Central memory CD4-positive, alpha-beta T cell (primary cell): ENCODE data around the gene YAF2.
"Not testable (repeated sequence)": the region's sequence is repeated elsewhere in the genome, so short reads cannot be mapped to it uniquely, and the experiment has no call there.

Source experiments
- DNase-seq: peaks from one replicate; pipeline ENCODE4 v3.0.0; 2022

Gene YAF2

DNA sequence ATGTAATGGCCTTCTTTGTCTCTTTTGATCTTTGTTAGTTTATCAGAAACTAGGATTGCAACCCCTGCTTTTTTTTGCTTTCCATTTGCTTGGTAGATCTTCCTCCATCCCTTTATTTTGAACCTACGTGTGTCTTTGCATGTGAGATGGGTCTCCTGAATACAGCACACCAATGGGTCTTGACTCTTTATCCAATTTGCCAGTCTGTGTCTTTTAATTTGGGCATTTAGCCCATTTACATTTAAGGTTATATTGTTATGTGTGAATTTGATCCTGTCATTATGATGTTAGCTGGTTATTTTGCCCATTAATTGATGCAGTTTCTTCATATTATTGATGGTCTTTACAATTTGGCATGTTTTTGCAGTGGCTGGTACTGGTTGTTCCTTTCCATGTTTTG is 14.6 kb upstream of the YAF2 start:
- not testable (repeated sequence) for DNase-seq

GRCh38 chr12:42249033-42249432 is 11.0 kb upstream of the YAF2 start:
- not testable (repeated sequence) for DNase-seq

DNA sequence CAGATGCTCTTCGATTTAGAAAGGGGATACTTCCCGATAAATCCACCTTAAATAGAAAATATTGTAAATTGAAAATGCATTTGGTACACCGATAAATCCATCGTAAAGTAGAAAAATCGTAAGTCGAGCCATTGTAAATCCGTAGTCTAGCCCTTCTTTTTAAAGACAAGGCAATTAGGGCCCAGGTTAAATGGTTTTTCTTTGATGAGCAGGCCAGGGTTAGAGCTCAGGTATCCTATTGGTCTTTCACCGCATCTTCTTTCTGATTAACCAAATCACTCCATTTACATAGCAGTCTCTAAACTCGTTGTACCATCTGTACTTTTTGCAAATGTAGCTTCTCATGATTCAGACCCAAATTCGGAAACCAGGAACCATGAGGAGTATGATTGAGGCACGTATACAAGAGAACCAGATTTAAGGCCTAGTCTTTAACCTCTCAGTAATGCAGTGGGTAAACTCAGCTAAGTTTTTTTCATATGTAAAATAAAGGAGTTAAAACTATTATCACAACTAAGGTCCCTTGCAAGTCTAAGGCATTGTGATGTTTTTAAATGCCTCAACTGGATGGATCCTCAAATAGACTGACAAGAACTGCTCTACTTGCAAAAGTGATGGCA is 2.2 kb upstream of the YAF2 start:
- DNase-seq, result no peak

DNA sequence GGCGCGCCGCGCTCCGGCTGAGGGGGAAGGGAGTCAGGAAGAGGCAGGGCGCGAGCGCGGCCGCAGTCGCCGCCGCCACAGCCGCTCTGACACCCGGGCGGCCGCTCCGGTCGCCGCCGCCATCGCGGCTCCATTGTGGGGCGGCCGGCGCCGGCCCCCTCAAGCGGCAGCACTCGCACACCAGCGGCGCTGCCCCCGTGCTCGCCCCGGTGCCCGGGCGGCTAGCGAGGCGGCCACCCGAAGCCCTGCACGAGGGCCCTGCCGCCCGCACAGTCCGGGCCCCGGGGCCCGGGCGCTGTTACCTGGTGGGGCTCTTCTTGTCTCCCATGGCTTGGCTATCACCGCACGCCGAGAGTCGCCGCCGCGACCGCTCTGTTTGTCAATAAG is 202 bp downstream of the YAF2 start:
- DNase-seq, result no peak

DNA sequence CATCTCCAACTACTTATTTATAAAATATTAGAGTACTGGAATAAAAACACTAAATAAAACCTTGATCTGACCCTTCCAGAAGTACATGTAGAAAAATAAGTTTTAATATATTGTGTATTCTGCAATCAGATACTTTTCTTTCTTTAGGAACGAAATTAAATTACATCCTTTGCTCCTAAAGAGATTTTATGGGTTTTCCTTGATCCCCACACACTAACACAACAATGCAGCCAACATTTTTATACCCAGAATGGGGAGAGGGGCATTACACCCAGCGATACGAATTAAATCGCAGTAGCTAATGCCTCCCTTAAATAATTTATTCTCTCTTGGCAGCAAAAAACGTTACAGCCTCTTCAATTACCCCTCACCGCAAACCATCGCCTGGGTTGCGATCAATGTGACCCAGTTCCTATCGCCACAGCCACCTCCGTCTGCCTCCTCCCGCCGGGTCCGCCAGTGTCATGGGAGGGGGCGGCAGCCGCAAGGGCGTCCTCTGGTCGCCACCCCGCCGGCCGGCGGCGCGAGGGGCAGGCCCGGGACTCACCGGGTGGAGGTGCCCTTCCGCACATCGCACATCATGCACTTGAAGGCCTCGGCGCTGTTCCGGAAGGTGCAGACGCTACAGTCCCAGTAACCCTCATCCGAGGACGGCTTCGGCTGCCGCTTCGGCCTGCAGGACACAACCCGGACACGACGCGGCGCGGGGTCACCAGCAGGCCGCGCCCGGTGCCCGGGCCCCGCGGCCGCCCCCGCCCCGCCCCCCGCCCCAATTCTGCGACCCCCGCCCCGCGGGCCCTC is 796 bp downstream of the YAF2 start:
- peak; percentile 70 for DNase-seq

GRCh38 chr12:42236017-42236416 is 2.0 kb downstream of the YAF2 start:
- DNase-seq, result no peak

GRCh38 chr12:42235426-42235825 is 2.6 kb downstream of the YAF2 start:
- DNase-seq, result no peak

DNA sequence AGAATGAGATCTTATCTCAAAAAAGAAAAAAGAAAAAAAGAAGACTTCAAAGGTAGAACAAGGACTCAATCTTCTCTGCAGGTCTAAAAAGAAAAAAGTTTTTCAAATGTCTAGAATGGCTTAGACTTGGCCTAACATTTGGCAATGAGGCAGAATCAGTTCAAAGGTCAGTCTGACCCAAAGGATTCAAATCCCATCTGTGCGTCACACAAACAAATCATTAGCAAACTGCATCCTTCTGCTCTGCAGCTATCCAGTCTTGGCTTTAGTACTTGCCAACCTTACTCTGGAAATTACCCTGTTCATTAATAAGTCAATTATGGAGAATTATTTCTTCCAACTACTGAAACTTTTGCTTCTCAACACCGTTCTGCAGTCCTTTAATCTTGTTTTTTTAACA is 3.1 kb downstream of the YAF2 start:
- DNase-seq, result no peak

DNA sequence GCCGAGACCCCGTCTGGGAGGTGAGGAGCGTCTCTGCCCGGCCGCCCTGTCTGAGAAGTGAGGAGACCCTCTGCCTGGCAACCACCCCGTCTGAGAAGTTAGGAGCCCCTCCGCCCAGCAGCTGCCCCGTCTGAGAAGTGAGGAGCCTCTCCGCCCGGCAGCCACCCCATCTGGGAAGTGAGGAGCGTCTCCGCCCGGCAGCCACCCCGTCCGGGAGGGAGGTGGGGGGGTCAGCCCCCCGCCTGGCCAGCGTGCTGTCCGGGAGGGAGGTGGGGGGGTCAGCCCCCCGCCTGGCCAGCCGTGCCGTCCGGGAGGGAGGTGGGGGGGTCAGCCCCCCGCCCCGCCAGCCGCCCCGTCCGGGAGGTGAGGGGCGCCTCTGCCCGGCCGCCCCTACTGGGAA is 10.5 kb downstream of the YAF2 start:
- not testable (repeated sequence) for DNase-seq

- DNase-seq, result not testable (repeated sequence)
These were observed 13.5 kb downstream of the YAF2 start for GRCh38 chr12:42224501-42224900.

GRCh38 chr12:42222724-42223123 is 15.3 kb downstream of the YAF2 start:
- DNase-seq, result no peak

DNA sequence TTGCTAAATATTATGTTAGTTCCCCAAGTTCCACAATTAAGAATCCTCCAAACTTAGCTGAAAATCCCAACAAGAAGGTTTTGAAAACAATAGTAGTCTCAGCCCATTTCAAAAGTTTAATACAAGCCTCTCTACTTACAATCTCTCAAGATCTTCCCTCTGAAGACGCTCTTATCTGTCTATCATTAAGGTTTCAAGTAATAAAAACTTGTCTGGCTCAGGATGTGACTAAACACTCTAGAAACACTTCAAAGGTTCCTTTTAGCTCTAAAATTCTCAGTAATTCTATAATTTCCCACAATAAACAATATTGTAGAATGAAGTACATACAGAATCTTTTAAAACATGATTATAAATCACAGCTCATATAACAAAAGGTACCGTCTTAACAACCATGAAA is 16.3 kb downstream of the YAF2 start:
- no peak for DNase-seq

DNA sequence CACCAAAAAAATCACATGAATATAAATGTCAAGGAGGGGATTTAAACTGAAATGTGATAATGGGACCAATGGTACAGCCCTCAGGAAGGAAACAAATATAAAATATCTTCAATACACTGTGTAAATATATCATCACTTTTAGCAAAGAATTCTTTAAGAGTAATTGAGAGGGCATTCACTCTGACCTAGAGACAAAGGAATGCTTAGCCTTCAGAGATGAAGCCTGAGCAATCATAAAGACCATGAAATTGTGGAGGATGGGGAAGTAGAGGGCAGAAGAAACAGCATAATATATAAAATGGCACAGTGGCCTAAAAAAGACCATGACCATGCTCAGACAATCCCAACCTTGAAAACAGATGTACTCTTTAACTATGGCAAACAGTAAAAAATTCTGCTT is 20.4 kb downstream of the YAF2 start:
- no peak for DNase-seq

GRCh38 chr12:42216737-42217136 is 21.3 kb downstream of the YAF2 start:
- DNase-seq, result no peak

DNA sequence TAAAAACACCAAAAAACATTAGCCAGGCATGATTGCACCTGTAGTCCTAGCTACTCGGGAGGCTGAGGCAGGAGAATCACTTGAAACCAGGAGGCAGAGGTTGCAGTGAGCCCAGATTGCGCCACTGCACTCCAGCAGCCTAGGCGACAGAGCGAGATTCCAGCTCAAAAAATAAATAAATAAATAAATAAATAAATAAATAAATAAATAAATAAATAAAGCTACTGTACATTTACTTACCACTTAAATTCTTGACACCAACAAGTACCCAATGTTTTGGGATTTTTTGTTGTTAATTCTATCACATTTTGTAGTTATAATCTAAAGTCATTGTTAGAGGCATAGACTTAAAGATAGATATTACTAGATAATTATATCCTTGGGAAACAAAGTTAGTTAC is 22.3 kb downstream of the YAF2 start:
- not testable (repeated sequence) for DNase-seq

DNA sequence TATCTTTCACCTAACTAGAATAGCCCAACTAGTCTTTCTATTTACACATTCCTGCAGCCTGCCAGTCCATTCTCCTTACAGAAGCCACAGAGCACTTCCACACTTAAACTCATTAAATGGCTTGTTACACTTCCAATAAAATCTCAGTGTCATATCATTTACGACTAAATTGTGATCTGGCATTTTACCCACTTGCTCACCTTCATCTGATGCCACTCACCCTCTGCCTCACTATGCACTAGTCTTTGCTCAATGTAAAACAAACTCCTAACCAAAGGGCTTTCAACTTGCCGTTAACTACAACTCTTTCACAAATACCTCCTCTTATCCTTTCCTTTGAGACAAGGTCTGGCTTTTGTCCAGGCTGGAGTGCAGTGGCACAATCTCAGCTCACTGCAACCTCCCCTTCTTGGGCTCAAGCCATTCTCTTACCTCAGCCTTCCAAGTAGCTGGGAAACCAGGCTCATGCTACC is 24.1 kb downstream of the YAF2 start:
- DNase-seq, result no peak

GRCh38 chr12:42213023-42213422 is 25.0 kb downstream of the YAF2 start:
- no peak for DNase-seq

- no peak for DNase-seq
These were observed 29.5 kb downstream of the YAF2 start for GRCh38 chr12:42208574-42208973.

DNA sequence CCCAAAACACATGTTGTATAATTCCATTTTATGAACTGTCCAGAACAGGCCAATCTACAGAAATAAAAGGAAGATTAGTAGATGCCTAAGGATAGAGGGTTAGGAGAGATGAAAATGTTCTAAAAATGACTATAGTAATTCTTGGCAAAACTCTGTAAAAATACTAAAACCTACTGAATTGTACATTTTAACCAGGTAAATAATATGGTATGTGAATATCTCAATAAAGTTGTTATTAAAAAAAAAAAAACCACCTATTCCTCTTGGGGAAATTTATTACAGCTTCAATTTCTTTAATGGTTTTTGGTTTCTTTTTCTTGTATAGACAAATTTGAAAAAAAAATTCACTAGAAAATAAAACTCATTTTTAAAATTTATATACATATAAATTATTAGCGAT is 33.2 kb downstream of the YAF2 start:
- no peak for DNase-seq

GRCh38 chr12:42204362-42204761 is 33.7 kb downstream of the YAF2 start:
- no peak for DNase-seq

- no peak for DNase-seq
These were observed 37.0 kb downstream of the YAF2 start for GRCh38 chr12:42201063-42201462.

DNA sequence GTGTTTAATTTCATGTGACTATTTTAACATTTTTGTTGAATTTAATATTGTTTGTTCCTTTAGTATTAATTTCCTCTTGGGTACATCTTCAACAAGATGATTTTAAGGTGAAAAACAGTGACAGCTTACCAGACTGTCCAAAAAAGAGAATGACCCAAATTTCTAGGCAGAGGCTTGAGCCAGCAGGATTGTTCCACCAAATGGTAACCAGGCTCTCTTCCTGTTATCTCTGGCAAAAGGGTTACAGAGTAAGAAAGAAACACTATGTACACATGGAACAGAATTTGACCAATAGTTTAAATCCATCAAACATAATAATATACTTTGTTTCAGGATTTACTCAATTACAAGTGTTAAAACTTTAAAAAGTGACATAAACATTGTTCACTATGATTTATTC is 39.0 kb downstream of the YAF2 start:
- no peak for DNase-seq

- no peak for DNase-seq
These were observed 41.1 kb downstream of the YAF2 start for GRCh38 chr12:42196723-42197603.

DNA sequence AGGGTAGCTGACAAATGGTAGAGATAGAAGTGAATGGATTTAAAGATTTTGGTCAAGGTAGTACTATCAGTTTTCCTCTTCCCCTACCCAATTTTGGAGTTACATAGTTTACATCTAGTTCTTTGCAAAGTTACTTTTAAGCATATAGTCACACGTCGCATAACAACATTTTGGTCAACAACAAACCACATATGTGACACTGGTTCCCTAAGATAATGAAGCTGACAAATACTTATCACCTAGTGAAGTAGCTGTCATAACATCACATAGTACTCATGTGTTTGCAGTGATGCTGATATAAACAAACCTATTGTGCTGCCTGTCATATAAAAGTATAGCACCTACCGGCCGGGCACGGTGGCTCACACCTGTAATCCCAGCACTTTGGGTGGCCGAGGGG is 45.4 kb downstream of the YAF2 start:
- no peak for DNase-seq
